ENCODE data around the gene LLCFC1.
"Not testable (repeated sequence)": the region's sequence is repeated elsewhere in the genome, so short reads cannot be mapped to it uniquely, and the experiment has no call there.

The LLCFC1 gene

GRCh38 chr7:142943706-142944268 lies 4.5 kb downstream of the LLCFC1 start:
- no peak for DNase-seq

- DNase-seq, result no peak
Observed at GRCh38 chr7:142945001-142945400, 5.7 kb downstream of the LLCFC1 start.

GRCh38 chr7:142948603-142949002 lies 9.3 kb downstream of the LLCFC1 start:
- no peak for DNase-seq

GRCh38 chr7:142950235-142950634 lies 11.0 kb downstream of the LLCFC1 start:
- DNase-seq, result no peak

GRCh38 chr7:142954680-142955268 lies 15.5 kb downstream of the LLCFC1 start:
- DNase-seq, result no peak

GRCh38 chr7:142956951-142957623 lies 17.8 kb downstream of the LLCFC1 start:
- no peak for DNase-seq

- no peak for DNase-seq
Observed at GRCh38 chr7:142957723-142958122, 18.4 kb downstream of the LLCFC1 start.

GRCh38 chr7:142959202-142959601 lies 19.9 kb downstream of the LLCFC1 start:
- DNase-seq, result no peak

GRCh38 chr7:142960955-142961512 lies 21.8 kb downstream of the LLCFC1 start:
- DNase-seq, result no peak

GRCh38 chr7:142961595-142961972 lies 22.3 kb downstream of the LLCFC1 start:
- DNase-seq, result no peak

GRCh38 chr7:142961973-142962926 lies 23.0 kb downstream of the LLCFC1 start, which contains the start of gene KEL:
TSS of gene KEL (minus strand) at chr7:142962363. CDS start at chr7:142962206, 157 bp downstream.
- DNase-seq, result no peak

- DNase-seq, result no peak
Observed at GRCh38 chr7:142962991-142963390, 23.7 kb downstream of the LLCFC1 start.

GRCh38 chr7:142963993-142964392 lies 24.7 kb downstream of the LLCFC1 start:
- no peak for DNase-seq

GRCh38 chr7:142964502-142965246 lies 25.4 kb downstream of the LLCFC1 start:
- no peak for DNase-seq

- DNase-seq, result no peak
Observed at GRCh38 chr7:142968229-142968628, 28.9 kb downstream of the LLCFC1 start.

- DNase-seq, result no peak
Observed at GRCh38 chr7:142969183-142969582, 29.9 kb downstream of the LLCFC1 start.

GRCh38 chr7:142974626-142975025 lies 35.3 kb downstream of the LLCFC1 start:
- no peak for DNase-seq

GRCh38 chr7:142978402-142978801 lies 39.1 kb downstream of the LLCFC1 start:
- DNase-seq, result not testable (repeated sequence)

- DNase-seq, result no peak
Observed at GRCh38 chr7:142983825-142984224, 44.5 kb downstream of the LLCFC1 start.

- no peak for DNase-seq
Observed at GRCh38 chr7:142984297-142984696, 45.0 kb downstream of the LLCFC1 start.

Measured in T-helper 9 cell (primary cell).